Measurements from ENCODE around the gene DPP9.
"Not testable (repeated sequence)": the region's sequence is repeated elsewhere in the genome, so short reads cannot be mapped to it uniquely, and the experiment has no call there.

The DPP9 gene

DNA sequence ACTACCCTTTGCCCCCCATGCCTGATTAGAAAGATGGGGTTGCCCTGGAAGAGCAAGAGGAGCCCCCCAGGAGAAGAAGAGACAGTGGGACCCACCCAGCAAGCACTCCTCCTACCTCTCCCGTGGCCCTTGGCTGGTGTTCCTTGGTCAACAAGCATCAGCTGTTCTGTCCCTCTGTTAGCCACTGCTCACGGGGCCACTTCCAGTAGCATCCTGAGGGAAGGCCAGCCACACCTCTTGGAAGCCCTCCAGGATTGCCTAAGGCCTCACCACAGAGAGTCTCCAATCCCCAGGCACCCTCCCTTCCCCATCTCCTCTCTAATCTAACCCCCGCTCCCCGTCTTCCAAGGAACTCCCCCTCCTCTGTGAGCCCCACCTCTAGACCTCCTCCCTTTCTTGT is 15.1 kb upstream of the DPP9 start:
- no peak for DNase-seq

DNA sequence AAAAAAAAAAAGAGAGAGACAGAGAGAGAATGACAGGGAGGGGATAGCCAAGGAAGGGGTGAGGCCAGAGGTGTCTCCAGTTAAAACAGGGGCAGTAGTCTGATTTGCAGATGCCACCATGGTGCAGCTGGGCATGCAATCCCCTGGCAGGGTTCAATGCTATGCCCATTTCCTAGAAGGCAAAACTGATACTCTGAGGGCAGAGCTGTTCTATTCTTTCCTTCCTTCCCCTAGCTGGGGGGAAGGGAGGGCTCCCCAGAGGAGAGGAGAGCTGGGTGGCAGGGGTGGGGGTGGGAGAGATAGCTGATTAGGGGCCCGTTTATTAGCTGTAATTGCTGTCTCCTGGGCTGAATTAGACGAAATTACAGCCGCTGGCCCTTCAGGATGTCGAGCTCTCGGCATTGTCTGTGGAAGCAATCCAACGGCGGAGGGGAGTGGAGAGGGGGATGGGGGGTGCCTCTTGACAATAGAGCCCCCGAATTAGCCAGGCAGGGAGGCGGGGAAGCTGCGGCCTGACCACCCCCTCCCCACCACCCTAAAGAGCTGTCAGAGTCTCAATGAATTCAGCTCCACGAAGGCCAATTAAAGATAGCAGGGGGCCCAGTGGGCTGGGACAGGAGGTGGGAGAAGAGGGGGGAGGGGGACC is 14.4 kb upstream of the DPP9 start:
- no peak for DNase-seq

DNA sequence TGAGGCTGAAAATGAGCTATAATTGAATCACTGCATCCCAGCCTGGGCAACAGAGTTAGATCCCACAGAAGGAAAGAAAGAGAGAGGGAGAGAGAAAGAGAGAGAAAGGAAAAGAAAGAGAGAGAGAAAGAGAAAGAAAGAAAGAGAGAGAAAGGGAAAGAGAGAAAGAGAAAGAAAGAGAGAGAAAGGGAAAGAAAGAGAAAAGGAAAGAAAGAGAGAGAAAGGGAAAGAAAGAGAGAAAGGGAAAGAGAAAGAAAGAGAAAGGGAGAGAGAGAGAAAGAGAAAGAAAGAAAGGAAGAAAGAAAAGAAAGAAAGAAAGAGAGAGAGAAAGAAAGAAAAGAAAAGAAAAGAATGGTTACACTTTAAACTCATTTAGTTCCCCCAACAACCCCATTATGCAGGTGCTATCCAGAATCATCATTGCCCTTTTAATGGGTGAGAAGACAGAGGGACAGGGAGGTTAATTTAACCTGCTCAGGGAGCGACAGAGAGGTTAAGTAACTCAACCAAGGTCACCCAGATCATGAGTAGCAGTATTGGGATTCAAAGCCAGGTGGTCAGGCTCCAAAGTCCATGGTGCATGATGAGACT is 10.2 kb upstream of the DPP9 start:
- no peak for DNase-seq

DNA sequence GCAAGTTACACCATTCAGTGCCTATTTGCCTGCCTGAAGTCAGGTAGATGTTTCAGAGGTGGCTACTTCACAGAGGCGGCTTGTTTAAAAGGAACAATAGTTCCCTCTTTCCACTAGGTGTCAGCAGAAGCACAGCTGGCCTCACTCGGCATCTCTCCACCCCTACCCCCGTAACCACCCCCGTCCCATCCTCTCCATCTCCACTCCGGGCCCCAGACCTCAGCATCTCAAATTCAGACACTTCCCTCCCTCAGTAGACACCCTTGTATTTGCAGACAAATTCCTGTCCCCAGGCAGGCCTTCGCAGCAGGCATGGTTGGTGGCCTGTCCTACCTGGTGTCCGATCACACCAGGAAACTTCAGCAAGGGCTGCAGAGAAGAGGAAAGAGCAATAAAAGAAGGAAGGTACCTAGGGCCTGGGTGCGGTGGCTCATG is 9.1 kb upstream of the DPP9 start:
- DNase-seq = peak; percentile 80

DNA sequence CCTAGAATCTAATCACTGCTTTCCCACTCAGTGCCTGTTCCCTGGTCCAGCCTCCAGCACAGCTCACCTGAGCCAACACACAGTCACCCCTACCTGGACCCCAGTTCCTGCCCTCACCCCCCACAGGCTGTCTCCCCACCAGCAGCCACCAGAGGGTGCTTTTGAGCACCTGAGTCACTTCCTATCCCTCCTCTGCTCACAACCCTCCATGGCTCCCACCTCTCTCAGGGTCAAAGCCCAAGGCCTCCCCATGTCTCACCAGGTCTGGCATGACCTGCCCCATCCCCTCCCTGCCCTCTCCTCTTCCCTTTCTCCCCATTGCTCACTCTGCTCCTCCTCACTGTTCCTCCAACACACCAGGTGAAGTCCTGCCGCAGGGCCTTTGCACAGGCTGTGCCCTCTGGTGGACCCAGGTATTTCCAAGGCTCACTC is 7.1 kb upstream of the DPP9 start:
- DNase-seq = peak; percentile 70

DNA sequence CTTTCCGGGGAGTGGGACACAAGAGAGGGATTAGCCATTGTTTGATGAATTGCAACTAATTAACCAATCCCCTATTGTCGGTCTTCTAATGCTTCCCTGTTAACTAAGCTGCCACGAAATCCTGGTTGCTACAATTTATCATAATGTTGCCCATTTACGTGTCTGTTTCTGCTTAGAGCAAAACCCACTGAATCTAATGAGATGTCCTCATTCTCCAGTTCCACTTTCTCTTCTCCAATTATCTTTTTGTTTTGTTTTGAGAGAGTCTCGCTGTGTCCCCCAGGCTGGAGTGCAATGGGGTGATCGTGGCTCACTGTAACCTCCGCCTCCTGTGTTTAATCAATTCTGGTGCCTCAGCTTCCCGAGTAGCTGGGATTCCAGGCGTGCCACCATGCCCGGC is 5.2 kb upstream of the DPP9 start:
- DNase-seq = no peak

DNA sequence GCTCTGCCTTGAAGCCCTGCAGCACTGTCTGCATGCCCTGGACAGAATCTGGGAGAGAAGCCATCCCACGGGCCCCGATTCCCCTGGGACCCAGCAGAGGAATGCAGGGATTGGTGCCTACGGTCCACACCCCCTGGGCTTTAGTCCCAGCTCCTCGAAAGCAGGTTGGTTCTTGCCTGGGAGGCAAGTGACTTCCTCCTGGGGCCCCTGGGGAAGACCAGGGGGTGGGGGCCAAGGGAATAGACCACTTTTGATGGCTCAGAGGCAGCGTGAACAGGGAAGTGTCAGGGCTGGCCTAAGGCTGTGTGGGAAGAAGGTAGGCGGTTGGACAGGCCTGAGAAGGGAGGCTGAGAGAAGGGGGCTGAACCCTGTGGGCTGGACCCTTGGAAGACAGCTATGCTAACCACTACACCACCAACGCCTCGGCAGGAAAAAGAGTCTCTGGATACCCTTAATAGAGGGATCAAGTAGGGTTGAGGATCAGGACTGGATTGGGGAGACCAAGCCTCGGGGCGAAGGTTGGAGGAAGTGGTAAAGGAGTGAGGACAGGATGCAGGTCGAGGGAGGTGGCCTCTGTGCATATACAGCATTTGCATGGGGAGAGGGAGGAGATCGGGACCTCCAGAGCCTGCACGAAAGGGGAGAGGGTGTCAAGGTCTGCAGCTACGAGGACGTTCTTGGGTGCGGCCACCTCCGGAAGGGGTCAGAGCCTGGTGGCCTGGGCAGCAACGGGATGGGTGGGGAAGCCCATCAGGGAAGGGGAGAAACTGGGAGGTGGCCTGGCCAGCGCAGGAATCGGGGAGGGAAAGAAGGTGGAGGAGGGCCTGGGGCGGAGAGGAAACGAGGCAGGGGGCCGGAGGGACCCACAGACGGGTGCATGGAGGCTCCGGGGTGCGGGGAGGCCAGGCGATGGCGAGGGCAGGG is 709 bp downstream of the DPP9 start:
- DNase-seq = peak; percentile 16

DNA sequence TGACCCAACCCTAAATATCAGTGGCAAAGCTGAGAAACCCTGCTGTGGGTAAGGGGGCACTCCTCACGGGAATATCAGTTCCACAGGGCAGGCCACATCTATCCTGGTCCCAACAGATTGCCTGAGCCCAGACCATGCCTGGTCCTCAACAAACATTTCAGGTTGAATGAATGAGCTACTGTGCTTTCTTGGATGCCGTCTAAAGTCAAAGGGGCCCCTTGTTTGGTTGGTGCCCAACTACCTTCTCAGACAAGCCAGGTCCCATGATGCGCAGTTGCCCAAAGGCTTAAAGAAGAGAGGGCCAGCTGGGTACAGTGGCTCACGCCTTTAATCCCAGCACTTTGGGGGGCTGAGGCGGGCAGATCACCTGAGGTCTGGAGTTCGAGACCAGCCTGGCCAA is 2.4 kb downstream of the DPP9 start:
- no peak for DNase-seq

DNA sequence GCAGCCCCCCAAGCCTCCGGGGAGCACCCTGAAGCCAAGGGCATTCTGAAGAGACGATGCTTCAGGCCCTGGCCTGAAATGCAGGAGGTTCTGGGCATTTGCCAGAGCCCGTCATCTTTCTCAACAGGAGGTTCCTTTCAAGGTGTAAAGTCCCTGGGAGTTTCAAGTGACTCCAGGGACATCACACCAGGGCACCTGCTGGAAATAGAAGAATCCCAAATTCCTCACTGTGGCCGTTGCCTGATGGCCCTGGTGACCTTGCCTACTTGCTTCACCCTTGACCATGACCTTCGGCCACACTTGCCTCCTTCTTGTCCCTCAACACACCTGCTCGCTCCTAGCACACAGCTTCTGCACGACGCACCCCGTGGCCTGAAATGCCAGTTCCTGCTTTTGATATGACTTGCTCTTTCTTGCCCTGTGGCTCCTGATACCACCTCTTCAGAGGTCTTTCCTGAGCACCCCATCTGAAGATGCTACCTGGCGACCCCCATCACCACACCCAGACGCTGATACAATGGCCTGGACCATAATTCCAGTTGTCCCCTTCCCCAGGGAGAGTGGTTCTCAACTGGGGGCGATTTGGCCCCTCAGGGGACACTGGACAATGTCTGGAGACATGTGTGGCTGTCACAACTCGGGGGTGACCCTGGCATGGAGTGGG is 3.5 kb downstream of the DPP9 start:
- no peak for DNase-seq

DNA sequence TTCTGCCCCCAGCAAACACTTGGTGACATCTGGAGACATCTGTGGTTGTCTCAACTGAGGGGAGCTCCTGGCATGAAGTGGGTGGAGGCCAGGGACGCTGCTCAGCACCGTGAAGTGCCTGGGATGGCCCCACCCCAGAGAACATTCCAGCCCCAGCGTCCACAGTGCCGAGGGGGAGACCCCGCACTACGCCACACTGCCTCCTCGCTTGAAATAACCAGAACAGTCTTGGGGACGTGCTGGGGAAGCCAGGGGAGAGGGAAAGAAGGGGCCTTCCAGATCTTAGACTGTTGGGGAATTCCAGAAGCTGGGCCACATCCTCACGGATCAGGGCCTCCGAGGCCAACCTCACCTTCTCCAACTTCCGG is 4.2 kb downstream of the DPP9 start:
- DNase-seq = no peak

DNA sequence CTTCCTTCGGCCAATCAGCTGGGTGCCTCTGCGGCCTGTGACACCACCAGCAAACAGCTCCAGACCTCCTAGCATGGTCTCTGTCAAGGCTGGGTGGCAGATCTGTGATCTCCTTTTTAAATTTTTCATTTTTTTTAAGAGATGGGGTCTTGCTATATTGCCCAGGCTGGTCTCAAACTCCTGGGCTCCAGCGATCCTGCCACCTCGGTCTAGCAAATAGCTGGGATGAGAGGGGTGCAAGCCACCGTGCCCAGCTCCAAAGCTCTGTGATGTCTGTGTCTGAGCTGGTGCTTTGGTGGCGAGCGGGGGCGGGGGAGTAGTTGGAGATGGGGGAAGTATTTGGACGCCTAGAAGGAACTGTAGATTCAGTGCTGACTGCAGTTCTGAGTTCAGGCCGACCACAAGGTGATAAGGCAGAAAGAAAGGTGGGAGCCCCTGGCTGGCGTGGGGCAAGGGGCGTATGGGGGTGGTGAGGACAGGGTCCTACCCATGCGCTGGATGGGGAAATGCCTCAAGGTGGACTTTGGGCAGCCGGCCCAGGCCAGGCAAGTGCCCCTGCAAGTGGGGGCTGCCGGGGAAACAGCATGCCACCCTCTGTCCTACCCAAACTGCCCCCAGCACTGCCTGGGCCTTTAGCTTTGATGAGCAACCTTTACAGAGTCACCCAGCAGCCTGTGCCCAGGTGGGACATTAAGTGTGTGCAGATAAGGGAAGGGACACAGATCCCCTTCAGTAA is 5.5 kb downstream of the DPP9 start:
- no peak for DNase-seq

DNA sequence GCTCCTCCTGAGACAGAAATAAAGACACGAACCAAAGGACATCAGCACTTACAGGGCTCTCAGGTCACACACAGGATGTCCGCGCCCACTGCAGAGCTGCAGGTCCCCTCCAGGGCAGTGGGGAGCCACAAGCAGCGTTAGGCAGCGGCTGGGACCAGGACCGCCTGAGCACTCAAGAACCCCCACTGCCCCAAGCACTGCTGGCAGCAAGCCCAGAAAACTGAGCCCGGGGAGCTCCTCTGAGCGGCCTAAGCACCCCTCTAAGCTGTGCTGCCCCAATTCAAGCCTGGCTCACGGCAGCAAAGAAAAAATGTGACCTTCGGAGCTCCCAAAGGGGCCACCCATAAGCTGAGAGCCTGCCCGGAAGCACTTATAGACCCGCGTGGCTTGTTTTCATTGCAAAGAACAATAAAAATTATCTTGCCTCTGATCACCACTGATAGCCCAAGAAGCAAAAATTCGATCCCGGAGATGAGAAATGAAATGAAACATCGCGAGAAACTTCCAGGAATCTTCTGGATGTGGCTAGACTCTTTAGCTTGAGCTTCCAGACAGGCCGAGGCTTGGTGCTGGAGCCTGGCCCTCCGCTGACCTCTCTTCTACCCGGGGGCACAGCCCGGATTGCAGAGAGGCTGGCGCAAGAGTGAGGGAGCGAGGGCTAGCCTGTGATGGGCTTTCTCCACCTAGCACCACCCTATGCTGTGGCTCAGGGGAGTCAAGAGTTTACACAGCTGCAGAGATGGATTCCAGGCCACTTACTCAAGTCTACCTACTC is 6.3 kb downstream of the DPP9 start:
- no peak for DNase-seq

DNA sequence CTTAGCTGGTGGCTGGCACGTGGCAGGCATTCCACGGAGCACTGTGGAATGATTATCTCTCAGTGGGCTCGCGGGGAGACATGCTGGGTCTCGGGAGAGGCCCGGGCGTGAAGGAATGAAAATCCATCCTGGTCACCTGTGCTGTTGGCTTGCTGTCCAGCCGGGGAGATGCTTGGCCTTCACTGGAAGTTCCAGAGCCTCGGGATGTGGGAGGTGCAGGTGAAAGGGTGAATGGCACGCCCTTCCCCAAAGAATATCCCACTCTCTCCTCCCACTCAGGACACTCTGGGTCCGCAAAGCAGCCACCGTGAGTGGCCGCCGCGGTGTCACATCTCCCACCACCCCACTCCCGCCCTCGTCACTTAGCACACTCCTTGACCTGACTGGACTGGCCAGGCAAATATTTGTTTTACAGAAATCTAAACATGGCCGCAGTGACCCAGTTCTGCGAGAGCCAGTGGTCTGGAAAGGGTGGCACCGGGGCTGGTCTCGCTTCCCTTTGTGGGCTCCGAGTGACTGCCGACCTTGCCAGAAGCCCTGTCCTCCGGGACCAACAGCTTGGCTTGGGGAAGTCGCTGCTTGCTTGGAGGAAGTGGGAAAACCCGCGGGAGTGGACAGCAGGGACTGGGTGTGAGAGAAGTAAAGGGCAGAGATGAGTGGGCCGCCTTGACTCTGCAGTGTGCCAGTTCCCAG is 8.0 kb downstream of the DPP9 start:
- DNase-seq = no peak

DNA sequence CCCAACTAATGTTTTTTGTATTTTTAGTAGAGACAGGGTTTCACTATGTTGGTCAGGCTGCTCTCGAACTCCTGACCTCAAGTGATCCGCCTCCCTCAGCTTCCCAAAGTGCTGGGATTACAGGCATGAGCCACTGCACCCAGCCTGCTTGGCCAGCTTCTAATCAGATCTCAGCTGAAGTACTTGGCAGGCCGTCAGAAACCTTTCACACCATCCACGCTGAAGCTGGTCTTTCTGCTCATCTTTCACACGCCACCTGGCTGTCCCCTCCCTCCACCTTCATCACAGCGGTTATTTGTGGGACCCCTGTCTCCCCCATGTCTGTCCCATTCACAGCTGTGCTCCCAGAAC is 8.5 kb downstream of the DPP9 start:
- DNase-seq = not testable (repeated sequence)

DNA sequence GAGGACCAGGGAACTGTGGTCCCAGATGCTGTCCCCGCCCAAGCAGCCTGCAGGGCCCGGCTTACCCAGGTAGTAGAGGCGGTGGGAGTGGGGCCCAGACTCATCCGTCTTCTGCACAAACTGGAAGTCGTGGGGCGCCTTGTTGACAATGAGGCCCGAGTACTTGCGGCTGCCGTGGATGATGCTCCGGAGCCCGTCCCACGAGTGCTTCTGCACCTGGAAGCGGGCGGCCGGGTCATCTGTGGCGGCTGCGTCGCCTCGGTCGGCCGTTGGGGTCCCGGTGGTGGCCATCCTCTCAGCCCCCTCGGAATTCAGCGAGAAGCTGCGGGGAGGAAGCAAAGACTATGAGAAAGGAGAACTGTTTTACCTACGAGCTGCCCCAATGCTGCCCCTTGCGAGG is 9.6 kb downstream of the DPP9 start:
- DNase-seq = no peak

DNA sequence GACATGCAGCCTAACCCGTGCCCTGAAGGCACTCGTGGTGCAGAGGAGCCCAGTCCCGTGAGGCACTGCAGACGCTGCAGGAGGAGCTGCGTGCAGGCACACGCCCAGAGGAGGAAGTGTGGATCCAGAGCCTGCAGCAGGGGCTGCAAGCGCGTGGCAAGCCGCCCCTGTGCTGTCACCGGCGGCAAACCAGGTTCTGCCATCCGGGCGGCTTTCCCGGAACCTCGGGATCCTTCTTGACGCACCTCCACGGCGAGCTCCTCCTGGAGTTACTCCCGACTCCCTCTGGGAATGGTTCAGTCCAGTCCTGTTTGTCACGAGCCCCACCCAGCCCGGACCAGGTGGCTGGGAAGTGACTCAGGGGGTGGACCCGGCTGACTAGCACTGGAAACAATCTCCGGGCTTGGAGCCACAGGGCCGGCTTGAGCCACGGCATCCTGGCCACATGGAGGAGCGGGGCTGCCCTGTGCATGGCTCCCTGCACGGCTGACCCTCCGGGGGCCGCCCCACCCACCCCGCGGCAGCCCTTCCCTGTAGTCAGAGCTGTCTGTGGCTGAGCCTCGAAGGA is 10.2 kb downstream of the DPP9 start:
- DNase-seq = no peak

DNA sequence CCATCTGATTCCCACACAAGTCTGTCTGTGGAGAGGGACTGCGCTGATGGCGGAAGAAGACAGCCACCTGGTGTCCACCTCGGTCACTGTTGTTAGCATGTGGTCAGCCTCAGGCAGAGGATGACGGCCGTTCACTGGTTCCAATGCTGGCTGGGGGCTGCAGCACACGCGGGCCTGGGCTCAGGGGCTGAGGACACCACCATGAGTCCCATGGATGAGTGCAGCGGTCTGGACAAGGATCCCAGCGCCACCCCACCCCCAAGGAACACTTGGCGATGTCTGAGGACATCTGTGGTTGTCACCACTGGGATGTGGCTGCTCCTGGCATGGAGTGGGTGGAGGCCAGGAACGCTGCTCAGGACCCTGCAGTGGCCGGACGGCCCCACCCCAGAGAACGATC is 10.9 kb downstream of the DPP9 start:
- no peak for DNase-seq

DNA sequence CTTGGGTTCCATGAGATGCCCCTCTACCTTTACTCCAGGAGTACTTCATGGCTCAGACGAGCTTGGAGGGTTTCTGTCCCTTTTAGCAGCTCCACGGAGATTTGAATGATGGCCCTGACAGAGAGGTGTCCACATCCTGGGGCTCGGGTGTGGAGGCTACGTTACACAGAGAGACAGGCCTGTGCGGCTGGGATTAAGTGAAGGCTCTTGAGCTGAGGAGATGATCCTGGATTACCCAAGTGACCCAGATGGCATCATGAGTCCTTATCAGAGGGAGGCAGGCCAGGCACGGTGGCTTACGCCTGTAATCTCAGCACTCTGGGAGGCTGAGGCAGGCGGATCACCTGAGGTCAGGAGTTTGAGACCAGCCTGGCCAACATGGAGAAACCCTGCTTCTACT is 12.4 kb downstream of the DPP9 start:
- DNase-seq = no peak

DNA sequence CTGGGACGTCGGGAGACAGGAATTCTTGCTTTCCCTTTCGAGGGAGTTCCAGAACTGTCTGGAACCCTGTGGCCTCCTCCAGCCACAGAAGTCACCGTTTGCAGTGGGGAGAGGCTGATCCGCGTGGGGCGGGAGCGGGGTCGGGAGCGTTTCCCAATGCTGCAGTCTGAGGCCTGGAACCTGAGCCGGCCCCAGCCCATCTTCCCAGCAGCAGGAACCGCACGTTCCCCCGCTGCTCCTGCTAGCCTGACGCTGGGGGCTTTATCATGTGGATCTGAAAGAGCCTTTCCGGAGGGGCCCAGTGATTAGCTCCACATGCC is 13.4 kb downstream of the DPP9 start:
- no peak for DNase-seq

DNA sequence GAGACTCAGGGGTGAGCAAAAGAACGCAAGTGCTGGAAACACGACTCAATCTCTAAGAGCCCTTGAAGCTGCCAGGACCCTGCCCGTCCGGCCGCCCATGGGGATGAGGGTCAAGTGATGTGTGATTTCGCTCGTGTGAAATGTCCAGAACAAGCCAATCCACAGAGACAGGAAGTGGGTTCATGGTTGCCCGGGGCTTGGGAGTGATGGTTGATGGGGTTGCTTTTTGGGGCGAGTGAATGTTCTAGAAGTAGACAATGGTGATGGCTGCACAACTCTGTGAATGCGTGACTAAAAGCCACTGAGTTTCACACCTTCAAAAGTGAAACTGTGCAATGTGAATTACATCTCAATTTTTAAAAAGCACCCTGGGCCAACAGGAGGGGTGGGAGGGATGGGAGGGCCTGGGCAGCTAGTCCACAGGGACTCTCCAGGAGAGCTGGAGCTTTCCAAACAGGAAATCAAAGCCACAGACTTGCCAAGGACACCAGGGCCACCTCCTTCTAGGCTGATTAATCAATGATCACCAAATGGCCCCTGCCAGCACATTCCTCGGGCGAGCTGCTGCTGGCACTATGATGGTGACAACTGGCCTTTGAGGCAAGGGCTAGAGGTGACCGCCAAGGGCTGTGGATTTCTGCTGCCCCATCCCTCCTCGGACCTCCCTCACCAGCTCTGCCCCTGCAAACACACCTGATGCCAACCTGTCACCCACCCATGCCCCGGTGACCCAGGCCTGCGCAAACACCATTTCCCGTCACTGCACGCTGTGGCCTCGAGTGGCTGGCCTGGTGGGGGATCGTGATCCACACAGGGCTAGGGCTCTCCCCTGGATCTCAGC is 14.0 kb downstream of the DPP9 start:
- DNase-seq = peak; percentile 36
